Loucy (cell line): Measurements from ENCODE around the gene FAR1.

Experiments used
- H2AFZ ChIP-seq: fragments of 200-600 bp; sonication (generic); 2 replicates; pipeline ENCODE4 v1.6.0; 2016; ENCODE audit warnings: antibody characterized with exemption, mild to moderate bottlenecking, low read length, moderate library complexity
- H3F3A ChIP-seq: fragments of 200-600 bp; 2 replicates; pipeline ENCODE4 v1.6.0; 2016; ENCODE audit warnings: antibody characterized with exemption, low read depth, mild to moderate bottlenecking
- H3K27me3 ChIP-seq: fragments of 200-600 bp; sonication (generic); 2 replicates; pipeline ENCODE4 v1.6.1; 2014; ENCODE audit warnings: low read length, mild to moderate bottlenecking; ENCODE audit not compliant: insufficient read depth, poor library complexity, severe bottlenecking
- H3K36me3 ChIP-seq: fragments of 200-600 bp; sonication (generic); 2 replicates; pipeline ENCODE4 v1.6.1; 2016; ENCODE audit warnings: low read length; ENCODE audit not compliant: insufficient read depth
- H3K4me1 ChIP-seq: fragments of 200-600 bp; sonication (generic); 2 replicates; pipeline ENCODE4 v1.5.1; 2014; ENCODE audit warnings: low read length, mild to moderate bottlenecking; ENCODE audit not compliant: insufficient read depth, poor library complexity, severe bottlenecking
- H3K4me2 ChIP-seq: fragments of 200-600 bp; sonication (generic); 2 replicates; pipeline ENCODE4 v1.6.0; 2014; ENCODE audit warnings: antibody characterized with exemption, low read length, low read depth, mild to moderate bottlenecking; ENCODE audit not compliant: poor library complexity, severe bottlenecking
- H3K4me3 ChIP-seq: fragments of 200-600 bp; sonication (generic); 2 replicates; pipeline ENCODE4 v1.5.1; 2014; ENCODE audit warnings: low read length, mild to moderate bottlenecking, mixed read lengths; ENCODE audit not compliant: poor library complexity, severe bottlenecking
- H3K79me2 ChIP-seq: fragments of 200-600 bp; sonication (generic); 2 replicates; pipeline ENCODE4 v1.6.1; 2014; ENCODE audit warnings: low read length; ENCODE audit not compliant: insufficient read depth
- H3K9ac ChIP-seq: fragments of 200-600 bp; sonication (generic); 2 replicates; pipeline ENCODE4 v1.6.0; 2014; ENCODE audit warnings: mild to moderate bottlenecking, low read depth, low read length, moderate library complexity; ENCODE audit not compliant: poor library complexity, severe bottlenecking
- H3K9me2 ChIP-seq: fragments of 200-600 bp; sonication (generic); replicated peaks from 2 replicates; pipeline ENCODE4 v1.6.1; 2016; ENCODE audit warnings: low read depth, low read length, mixed read lengths
- H3K9me3 ChIP-seq: fragments of 200-600 bp; sonication (generic); 2 replicates; pipeline ENCODE4 v1.6.1; 2014; ENCODE audit warnings: mild to moderate bottlenecking, antibody characterized with exemption, low read length, low read depth; ENCODE audit not compliant: insufficient read depth
- H4K20me1 ChIP-seq: fragments of 200-600 bp; sonication (generic); 2 replicates; pipeline ENCODE4 v1.6.0; 2014; ENCODE audit warnings: antibody characterized with exemption, low read length, mild to moderate bottlenecking; ENCODE audit not compliant: insufficient read depth, poor library complexity, severe bottlenecking
- EZH2phosphoT487 ChIP-seq: fragments of 200-600 bp; IDR thresholded peaks from 2 replicates; pipeline ENCODE4 v1.6.1; 2018; ENCODE audit warnings: antibody characterized with exemption, mild to moderate bottlenecking, moderate library complexity, borderline replicate concordance
- TF ChIP-seq, protein P1 (sequence below): fragments of 200-600 bp; sonication (generic); conservative IDR thresholded peaks from 2 replicates; pipeline ENCODE4 v1.5.1; 2014; ENCODE audit warnings: mild to moderate bottlenecking, antibody characterized with exemption, low read length

FAR1 gene

DNA sequence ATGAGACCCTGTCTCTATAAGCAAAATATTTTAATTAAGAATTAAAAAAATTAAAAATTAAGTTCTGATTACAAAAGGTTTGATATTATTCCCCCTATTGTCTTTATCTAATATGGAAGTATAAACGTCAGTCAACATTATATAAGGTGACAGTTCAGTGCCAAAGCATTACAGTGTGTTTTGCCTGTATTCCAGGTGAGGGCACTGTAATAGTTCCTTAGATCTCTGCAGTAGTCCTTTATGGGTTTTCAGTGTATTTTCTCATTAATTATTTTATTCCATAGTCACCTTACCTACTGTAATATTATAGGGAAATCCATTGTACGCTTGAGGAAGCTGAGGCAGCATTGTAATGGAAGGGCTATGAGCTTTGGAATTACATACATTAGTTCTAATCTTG lies 33.0 kb downstream of the FAR1 start:
- Histone ChIP-seq H2AFZ (no peak overlapping the region), H3K4me3 (no peak overlapping the region), H3K27me3 (no peaks in the 10 kb centered on the region), H3K9me3 (no peaks in the 10 kb centered on the region), H4K20me1 (no peaks in the 10 kb centered on the region), H3F3A (no peaks in the 10 kb centered on the region), H3K9ac (no peak overlapping the region), H3K79me2 (peaks cover 5% of the 10 kb centered on the region; the same call in 1 of the 2 replicates), H3K4me2 (no peak overlapping the region), H3K36me3 (peaks cover 71% of the 10 kb centered on the region), H3K9me2 (no peaks in the 10 kb centered on the region), H3K4me1 (no peaks in the 10 kb centered on the region)
- TF ChIP-seq EZH2phosphoT487 = no peak
- TF ChIP-seq, protein P1, sequence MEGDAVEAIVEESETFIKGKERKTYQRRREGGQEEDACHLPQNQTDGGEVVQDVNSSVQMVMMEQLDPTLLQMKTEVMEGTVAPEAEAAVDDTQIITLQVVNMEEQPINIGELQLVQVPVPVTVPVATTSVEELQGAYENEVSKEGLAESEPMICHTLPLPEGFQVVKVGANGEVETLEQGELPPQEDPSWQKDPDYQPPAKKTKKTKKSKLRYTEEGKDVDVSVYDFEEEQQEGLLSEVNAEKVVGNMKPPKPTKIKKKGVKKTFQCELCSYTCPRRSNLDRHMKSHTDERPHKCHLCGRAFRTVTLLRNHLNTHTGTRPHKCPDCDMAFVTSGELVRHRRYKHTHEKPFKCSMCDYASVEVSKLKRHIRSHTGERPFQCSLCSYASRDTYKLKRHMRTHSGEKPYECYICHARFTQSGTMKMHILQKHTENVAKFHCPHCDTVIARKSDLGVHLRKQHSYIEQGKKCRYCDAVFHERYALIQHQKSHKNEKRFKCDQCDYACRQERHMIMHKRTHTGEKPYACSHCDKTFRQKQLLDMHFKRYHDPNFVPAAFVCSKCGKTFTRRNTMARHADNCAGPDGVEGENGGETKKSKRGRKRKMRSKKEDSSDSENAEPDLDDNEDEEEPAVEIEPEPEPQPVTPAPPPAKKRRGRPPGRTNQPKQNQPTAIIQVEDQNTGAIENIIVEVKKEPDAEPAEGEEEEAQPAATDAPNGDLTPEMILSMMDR = peak; percentile 46

DNA sequence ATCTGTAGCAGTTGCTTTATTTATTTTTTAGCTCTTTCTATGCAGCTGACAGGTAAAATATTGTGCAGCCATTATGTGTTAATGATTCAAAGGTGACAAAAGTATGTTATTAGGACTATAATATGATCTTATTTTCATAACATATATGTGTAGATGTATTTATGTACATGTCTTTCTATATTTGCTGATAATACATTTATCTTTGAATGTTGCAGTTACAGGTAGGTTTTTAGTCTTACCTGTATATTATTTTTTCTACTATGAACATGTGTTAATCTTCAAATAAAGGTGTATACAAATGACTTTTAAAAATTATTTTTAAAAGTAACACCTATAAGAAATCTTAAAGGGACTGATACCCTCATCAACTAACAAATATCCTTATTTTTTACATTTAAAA lies 33.6 kb downstream of the FAR1 start:
- H3K4me2 ChIP-seq = no peak overlapping the region
- no peaks in the 10 kb centered on the region for H3K4me1 ChIP-seq
- H3K4me3 ChIP-seq = no peak overlapping the region
- TF ChIP-seq EZH2phosphoT487 = no peak
- TF ChIP-seq, protein P1 = no peak
- H3K79me2 ChIP-seq = no peaks in the 10 kb centered on the region
- H3F3A ChIP-seq = no peaks in the 10 kb centered on the region
- no peak overlapping the region for H3K9ac ChIP-seq
- H3K27me3 ChIP-seq = no peaks in the 10 kb centered on the region
- no peaks in the 10 kb centered on the region for H4K20me1 ChIP-seq
- no peak overlapping the region for H2AFZ ChIP-seq
- H3K9me3 ChIP-seq = no peaks in the 10 kb centered on the region
- H3K9me2 ChIP-seq = no peaks in the 10 kb centered on the region
- peaks cover 69% of the 10 kb centered on the region for H3K36me3 ChIP-seq

DNA sequence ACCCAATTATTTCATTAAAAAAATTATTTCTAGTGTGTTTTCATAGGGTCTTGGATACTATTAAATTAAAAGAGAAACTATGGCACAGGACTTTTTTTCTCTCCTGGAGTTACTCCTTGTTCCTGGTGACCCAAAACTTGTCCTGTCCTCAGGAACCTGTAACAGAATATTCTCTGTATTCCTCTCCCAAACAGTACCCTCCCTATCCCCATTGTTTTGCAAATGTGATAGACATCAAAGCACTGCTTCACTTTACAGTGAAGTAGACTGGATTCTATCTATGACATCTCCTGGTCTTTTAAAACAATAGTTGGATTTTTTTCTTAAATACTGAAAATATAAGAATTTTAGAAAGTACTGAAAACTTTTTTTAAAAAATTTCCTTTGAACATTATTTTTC lies 37.2 kb downstream of the FAR1 start:
- no peaks in the 10 kb centered on the region for H3K9me2 ChIP-seq
- no peaks in the 10 kb centered on the region for H3K27me3 ChIP-seq
- no peak overlapping the region for H3K4me3 ChIP-seq
- no peak overlapping the region for H3K4me2 ChIP-seq
- no peaks in the 10 kb centered on the region for H3K4me1 ChIP-seq
- TF ChIP-seq, protein P1 = no peak
- no peak for TF ChIP-seq EZH2phosphoT487
- H3K9me3 ChIP-seq = no peaks in the 10 kb centered on the region
- no peak overlapping the region for H3K9ac ChIP-seq
- H4K20me1 ChIP-seq = no peaks in the 10 kb centered on the region
- no peak overlapping the region for H2AFZ ChIP-seq
- H3F3A ChIP-seq = no peaks in the 10 kb centered on the region
- peaks cover 73% of the 10 kb centered on the region for H3K36me3 ChIP-seq
- no peaks in the 10 kb centered on the region for H3K79me2 ChIP-seq
